ENCODE measurements around the gene FABP7.

Gene FABP7

GRCh38 chr6:122734529-122735395, 44.8 kb upstream of the FABP7 start:
- H3K4me3 ChIP-seq (ENCODE audit: low read depth, low read length), result no peak overlapping the region
- no peaks in the 10 kb centered on the region for H3K4me1 ChIP-seq
- TF ChIP-seq CTCF (IDR thresholded peaks at IDR 0.05), result no peak
- no peaks in the 10 kb centered on the region for H3K27me3 ChIP-seq (ENCODE audit: control insufficient read depth, insufficient read depth, low read length)
- H2AFZ ChIP-seq, result no peak overlapping the region
- no peak overlapping the region for H3K9ac ChIP-seq
- no peaks in the 10 kb centered on the region for H3K36me3 ChIP-seq (ENCODE audit: control insufficient read depth, insufficient read depth, low read length)
- no peak overlapping the region for H3K4me2 ChIP-seq (ENCODE audit: low read length)
- no peak overlapping the region for H3K27ac ChIP-seq
- H3K9me3 ChIP-seq (ENCODE audit: control insufficient read depth, low read length), result no peaks in the 10 kb centered on the region
- no peaks in the 10 kb centered on the region for H3K79me2 ChIP-seq

DNA sequence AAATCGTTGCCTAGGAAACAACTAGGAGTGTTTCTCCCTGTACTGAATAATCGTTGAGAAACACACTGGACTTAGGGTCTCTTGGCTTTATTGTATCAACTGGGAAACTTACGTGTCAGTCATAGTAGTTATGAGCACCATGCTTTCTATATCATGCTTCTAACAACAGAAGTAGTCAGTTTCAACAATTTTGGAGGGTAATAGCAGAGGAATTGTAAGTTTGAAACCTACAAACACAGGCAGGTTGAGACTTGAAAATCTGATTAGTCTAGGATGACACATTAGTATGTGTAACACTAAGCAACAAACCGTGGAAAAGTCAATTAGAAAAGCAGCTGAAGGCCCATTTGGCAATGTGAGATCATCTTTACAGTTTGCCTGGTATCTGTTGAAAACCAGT, 43.9 kb upstream of the FABP7 start:
- no peaks in the 10 kb centered on the region for H3K36me3 ChIP-seq (ENCODE audit: control insufficient read depth, insufficient read depth, low read length)
- no peak overlapping the region for H3K27ac ChIP-seq
- no peaks in the 10 kb centered on the region for H3K4me1 ChIP-seq
- no peaks in the 10 kb centered on the region for H3K9me3 ChIP-seq (ENCODE audit: control insufficient read depth, low read length)
- H3K9ac ChIP-seq, result no peak overlapping the region
- H2AFZ ChIP-seq, result no peak overlapping the region
- H3K27me3 ChIP-seq (ENCODE audit: control insufficient read depth, insufficient read depth, low read length), result no peaks in the 10 kb centered on the region
- H3K4me3 ChIP-seq (ENCODE audit: low read depth, low read length), result no peak overlapping the region
- no peak for TF ChIP-seq CTCF (IDR thresholded peaks at IDR 0.05)
- no peak overlapping the region for H3K4me2 ChIP-seq (ENCODE audit: low read length)
- H3K79me2 ChIP-seq, result no peaks in the 10 kb centered on the region

DNA sequence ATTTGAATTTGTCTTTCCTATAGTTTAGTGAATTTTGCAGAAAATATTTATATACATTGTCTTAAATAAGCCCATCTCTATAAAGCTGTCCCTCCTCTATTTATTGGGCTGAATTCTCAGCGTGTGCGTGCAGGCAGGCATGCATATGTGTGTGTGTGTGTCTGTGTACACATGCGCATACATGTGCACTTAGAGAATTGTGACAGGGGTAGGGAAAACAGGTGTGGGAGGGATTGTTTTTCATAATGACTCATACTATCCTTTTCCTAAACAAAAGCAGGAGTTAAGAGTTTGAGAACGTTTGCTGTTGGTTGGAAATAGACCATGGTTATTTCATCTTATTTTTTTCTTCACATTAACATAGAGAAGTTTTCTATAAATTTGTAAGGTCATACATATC, 43.4 kb upstream of the FABP7 start:
- no peak overlapping the region for H3K9ac ChIP-seq
- no peak overlapping the region for H3K4me3 ChIP-seq (ENCODE audit: low read depth, low read length)
- H3K9me3 ChIP-seq (ENCODE audit: control insufficient read depth, low read length), result no peaks in the 10 kb centered on the region
- no peaks in the 10 kb centered on the region for H3K79me2 ChIP-seq
- H3K4me1 ChIP-seq, result no peaks in the 10 kb centered on the region
- no peak overlapping the region for H3K4me2 ChIP-seq (ENCODE audit: low read length)
- no peak for TF ChIP-seq CTCF (IDR thresholded peaks at IDR 0.05)
- H3K27ac ChIP-seq, result no peak overlapping the region
- no peaks in the 10 kb centered on the region for H3K36me3 ChIP-seq (ENCODE audit: control insufficient read depth, insufficient read depth, low read length)
- no peaks in the 10 kb centered on the region for H3K27me3 ChIP-seq (ENCODE audit: control insufficient read depth, insufficient read depth, low read length)
- no peak overlapping the region for H2AFZ ChIP-seq

DNA sequence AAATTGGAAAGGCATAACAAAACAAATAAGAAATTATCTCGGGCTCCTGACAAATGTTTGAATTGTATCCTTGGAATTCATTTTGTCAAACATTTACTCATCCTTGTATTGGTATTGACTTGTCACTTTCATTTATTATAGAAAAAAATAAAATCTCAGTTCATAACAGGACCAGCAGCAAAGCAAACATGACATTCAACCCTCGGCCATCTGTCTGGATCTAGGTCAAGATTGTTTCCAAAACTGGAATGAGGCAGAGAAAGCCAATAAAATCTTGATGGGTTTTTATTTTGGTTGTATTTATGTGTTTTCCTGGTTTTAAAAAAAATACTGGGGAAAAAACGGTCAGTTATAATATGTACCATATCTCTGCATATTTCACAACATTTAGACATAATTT, 42.9 kb upstream of the FABP7 start:
- H3K4me1 ChIP-seq, result no peaks in the 10 kb centered on the region
- no peak overlapping the region for H3K27ac ChIP-seq
- no peaks in the 10 kb centered on the region for H3K36me3 ChIP-seq (ENCODE audit: control insufficient read depth, insufficient read depth, low read length)
- no peaks in the 10 kb centered on the region for H3K9me3 ChIP-seq (ENCODE audit: control insufficient read depth, low read length)
- no peak overlapping the region for H2AFZ ChIP-seq
- no peak overlapping the region for H3K4me3 ChIP-seq (ENCODE audit: low read depth, low read length)
- H3K27me3 ChIP-seq (ENCODE audit: control insufficient read depth, insufficient read depth, low read length), result no peaks in the 10 kb centered on the region
- H3K4me2 ChIP-seq (ENCODE audit: low read length), result no peak overlapping the region
- TF ChIP-seq CTCF (IDR thresholded peaks at IDR 0.05), result no peak
- H3K9ac ChIP-seq, result no peak overlapping the region
- no peaks in the 10 kb centered on the region for H3K79me2 ChIP-seq

DNA sequence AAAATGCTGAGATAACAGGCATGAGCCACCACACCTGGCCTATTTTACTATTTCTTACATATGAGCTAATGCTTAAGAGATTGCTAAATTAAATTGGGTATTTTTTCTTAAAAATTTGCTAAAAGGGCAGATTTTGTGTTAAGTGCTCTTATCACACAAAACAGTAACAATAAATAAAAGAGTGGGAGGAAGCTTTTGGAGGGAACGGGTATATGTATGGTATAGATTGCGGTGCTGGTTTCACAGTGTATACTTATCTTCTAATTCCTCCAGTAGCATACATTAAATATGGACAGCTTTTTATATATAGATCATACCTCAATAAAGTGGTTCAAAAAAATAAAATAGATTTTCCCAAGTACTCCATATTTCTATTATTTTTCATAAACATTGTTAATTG, 39.4 kb upstream of the FABP7 start:
- H3K4me1 ChIP-seq, result no peaks in the 10 kb centered on the region
- no peaks in the 10 kb centered on the region for H3K27me3 ChIP-seq (ENCODE audit: control insufficient read depth, insufficient read depth, low read length)
- H3K27ac ChIP-seq, result no peak overlapping the region
- no peaks in the 10 kb centered on the region for H3K79me2 ChIP-seq
- no peak overlapping the region for H3K4me3 ChIP-seq (ENCODE audit: low read depth, low read length)
- H3K36me3 ChIP-seq (ENCODE audit: control insufficient read depth, insufficient read depth, low read length), result no peaks in the 10 kb centered on the region
- no peak overlapping the region for H3K9ac ChIP-seq
- no peak for TF ChIP-seq CTCF (IDR thresholded peaks at IDR 0.05)
- no peak overlapping the region for H3K4me2 ChIP-seq (ENCODE audit: low read length)
- H3K9me3 ChIP-seq (ENCODE audit: control insufficient read depth, low read length), result no peaks in the 10 kb centered on the region
- no peak overlapping the region for H2AFZ ChIP-seq

Data from parathyroid adenoma (tissue), 2 donors.